ENCODE data around the gene SF3B2.

The SF3B2 gene

GRCh38 chr11:66026017-66026529 lies 26.1 kb upstream of the SF3B2 start, which contains the start of gene CATSPER1:
Gene CATSPER1, minus strand, starts transcription at chr11:66026479. Its CDS starts 100 bp downstream, at chr11:66026379.
- in situ Hi-C loops (cut with MboI; ENCODE audit: low sequenced_read_pairs) = no loop called here
- no peak within 1 kb of the TSS for H3K4me3 ChIP-seq

DNA sequence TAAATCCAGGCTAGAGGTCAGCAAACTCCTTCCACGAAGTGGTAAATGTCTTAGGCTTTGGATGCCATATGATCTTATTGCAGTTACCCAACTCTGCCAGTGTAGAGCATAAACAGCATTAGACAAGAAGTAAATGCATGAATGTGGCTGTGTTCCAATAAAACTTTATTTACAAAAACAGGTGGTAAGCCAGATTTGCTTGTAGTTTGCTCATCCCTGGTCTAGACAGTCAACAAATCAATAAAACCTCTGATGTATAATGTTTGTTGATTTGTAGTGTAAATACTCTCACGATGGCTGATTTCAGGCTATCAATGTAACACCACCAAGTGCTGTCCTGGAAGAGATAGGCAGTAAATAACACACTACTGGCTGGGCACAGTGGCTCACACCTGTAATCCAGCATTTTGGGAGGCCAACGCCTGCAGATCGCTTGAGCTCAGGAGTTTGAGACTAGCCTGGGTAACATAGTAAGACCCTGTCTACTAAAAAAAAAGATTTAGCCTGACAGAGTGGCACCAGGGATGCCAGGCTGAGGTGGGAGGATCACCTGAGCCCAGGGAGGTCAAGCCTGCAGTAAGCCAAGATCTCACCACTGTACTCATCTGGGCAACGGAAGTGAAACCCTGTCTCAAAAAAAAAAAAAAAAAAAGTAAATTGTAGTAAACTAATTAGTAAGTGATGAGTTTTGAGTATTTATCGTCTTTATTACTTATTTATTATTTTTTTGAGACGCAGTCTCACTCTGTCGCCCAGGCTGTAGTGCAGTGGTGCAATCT lies 19.0 kb upstream of the SF3B2 start:
- DNase-seq (ENCODE audit: low spot score in 2 of 2) = no peak

More at GRCh38 chr11:66026017-66026529, 26.1 kb upstream of the SF3B2 start, which contains the start of gene CATSPER1:
- DNase-seq (ENCODE audit: low spot score in 2 of 2) = no peak
- Histone ChIP-seq H3K27me3 (ENCODE audit: low read depth) (no peaks in the 10 kb centered on the region; the same call in 1 of the 2 replicates), H3K9me3 (no peaks in the 10 kb centered on the region), H3K4me1 (peaks cover 4% of the 10 kb centered on the region; the same call in 1 of the 2 replicates), H3K36me3 (replicated peaks) (no peaks in the 10 kb centered on the region)

DNA sequence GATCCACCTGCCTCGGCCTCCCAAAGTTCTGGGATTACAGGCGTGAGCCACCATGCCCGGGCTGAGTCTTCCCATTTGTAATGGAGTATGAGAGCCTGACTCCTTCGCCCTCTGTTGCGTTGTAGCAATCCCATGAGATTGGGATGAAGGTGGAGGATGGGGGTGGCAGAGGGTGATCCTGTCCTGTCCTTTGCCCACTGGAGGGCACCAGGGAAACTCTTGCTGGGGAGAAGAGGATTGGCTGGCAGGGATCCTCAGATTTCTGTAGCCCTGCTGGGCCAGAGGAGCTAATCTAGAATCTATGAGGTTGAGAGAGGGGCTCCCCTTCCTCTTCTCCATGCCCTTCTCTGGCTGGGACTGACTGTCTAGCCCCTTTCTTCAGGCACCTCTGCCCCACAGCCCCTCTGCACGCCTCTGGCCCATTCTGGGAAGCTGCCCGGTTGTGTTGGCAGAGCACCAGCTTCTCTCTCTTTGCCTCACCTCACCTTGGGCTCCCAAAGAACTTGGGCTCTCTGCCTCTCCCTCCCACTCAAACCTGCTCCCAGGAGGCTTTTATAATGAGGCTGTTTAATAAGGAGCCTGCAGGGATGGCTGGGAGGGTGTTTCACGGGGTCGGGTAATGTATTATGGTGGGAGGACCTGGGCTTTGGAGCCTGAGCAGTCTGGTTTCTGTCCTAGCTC lies 16.4 kb upstream of the SF3B2 start:
- no peaks in the 10 kb centered on the region for H3K4me1 ChIP-seq
- in situ Hi-C loops (cut with MboI; ENCODE audit: low sequenced_read_pairs) = no loop called here
- no peaks in the 10 kb centered on the region for H3K36me3 ChIP-seq (replicated peaks)
- H3K27me3 ChIP-seq (ENCODE audit: low read depth) = no peaks in the 10 kb centered on the region
- DNase-seq (ENCODE audit: low spot score in 2 of 2) = no peak
- no peak overlapping the region for H3K4me3 ChIP-seq
- H3K9me3 ChIP-seq = peaks cover 3% of the 10 kb centered on the region; the same call in 1 of the 2 replicates

More for the DNA sequence above, 19.0 kb upstream of the SF3B2 start:
- Histone ChIP-seq H3K4me3 (no peak overlapping the region), H3K4me1 (no peaks in the 10 kb centered on the region), H3K27me3 (ENCODE audit: low read depth) (no peaks in the 10 kb centered on the region; the same call in 1 of the 2 replicates), H3K36me3 (replicated peaks) (no peaks in the 10 kb centered on the region), H3K9me3 (peaks cover 3% of the 10 kb centered on the region; the same call in 1 of the 2 replicates)
- in situ Hi-C loops (cut with MboI; ENCODE audit: low sequenced_read_pairs) = no loop called here

- Histone ChIP-seq H3K4me3 (no peak overlapping the region), H3K4me1 (no peaks in the 10 kb centered on the region), H3K9me3 (peaks cover 3% of the 10 kb centered on the region; the same call in 1 of the 2 replicates), H3K36me3 (replicated peaks) (no peaks in the 10 kb centered on the region), H3K27me3 (ENCODE audit: low read depth) (no peaks in the 10 kb centered on the region)
- in situ Hi-C loops (cut with MboI; ENCODE audit: low sequenced_read_pairs) = no loop called here
- DNase-seq (ENCODE audit: low spot score in 2 of 2) = no peak
Measured at GRCh38 chr11:66036334-66036710, 15.8 kb upstream of the SF3B2 start.

GRCh38 chr11:66037327-66037726 lies 14.8 kb upstream of the SF3B2 start:
- Histone ChIP-seq H3K4me1 (no peaks in the 10 kb centered on the region), H3K36me3 (replicated peaks) (no peaks in the 10 kb centered on the region), H3K9me3 (peaks cover 3% of the 10 kb centered on the region; the same call in 1 of the 2 replicates), H3K4me3 (no peak overlapping the region), H3K27me3 (ENCODE audit: low read depth) (no peaks in the 10 kb centered on the region)
- DNase-seq (ENCODE audit: low spot score in 2 of 2) = no peak
- in situ Hi-C loops (cut with MboI; ENCODE audit: low sequenced_read_pairs) = no loop called here

GRCh38 chr11:66039765-66040164 lies 12.4 kb upstream of the SF3B2 start:
- DNase-seq (ENCODE audit: low spot score in 2 of 2) = no peak
- H3K4me3 ChIP-seq = no peak overlapping the region
- peaks cover 3% of the 10 kb centered on the region; the same call in 1 of the 2 replicates for H3K9me3 ChIP-seq
- in situ Hi-C loops (cut with MboI; ENCODE audit: low sequenced_read_pairs) = no loop called here
- H3K4me1 ChIP-seq = peaks cover 2% of the 10 kb centered on the region; the same call in 1 of the 2 replicates
- no peaks in the 10 kb centered on the region for H3K36me3 ChIP-seq (replicated peaks)
- H3K27me3 ChIP-seq (ENCODE audit: low read depth) = no peaks in the 10 kb centered on the region

DNA sequence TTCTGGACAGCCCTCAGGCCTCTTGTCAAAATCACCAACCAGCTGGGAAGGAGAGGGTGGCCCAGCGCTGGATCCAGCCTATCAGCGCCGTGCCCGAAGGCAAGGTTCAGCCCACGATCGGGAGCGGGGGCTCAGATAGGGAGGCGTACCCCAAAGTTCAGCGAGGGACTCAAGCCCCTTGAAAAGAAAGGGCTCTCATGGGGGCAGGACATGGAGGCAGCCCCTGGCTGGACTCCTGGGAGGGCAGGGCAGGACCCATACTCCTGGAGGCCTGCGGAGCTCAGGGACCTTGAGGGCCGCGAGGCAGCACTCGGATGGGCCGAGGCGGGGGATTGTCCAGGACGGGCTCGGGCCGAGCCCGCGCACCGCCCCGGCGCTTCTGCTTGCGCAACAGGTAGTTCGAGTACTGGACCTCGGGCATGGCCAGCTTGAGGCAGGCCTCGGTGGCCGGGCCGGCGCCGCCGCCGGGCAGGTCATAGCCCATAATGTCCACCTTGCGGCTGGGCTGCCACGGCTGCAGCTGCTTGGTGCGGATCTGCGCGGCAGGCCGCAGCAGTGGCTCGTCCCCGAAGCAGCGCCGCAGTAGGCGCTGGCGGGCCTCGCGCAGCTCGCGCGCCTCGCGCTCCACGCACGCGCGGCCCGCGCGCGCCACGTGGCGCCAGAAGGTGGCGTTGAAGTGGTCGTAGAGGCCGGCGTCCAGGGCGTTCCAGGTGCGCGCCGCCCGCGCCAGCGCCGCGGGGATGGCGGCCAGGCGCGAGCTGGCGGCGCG lies 9.8 kb upstream of the SF3B2 start:
- no peak overlapping the region for H3K4me3 ChIP-seq
- peaks cover 3% of the 10 kb centered on the region; the same call in 1 of the 2 replicates for H3K4me1 ChIP-seq
- in situ Hi-C loops (cut with MboI; ENCODE audit: low sequenced_read_pairs) = no loop called here
- H3K36me3 ChIP-seq (replicated peaks) = no peaks in the 10 kb centered on the region
- H3K9me3 ChIP-seq = peaks cover 2% of the 10 kb centered on the region; the same call in 1 of the 2 replicates
- DNase-seq (ENCODE audit: low spot score in 2 of 2) = no peak
- no peaks in the 10 kb centered on the region for H3K27me3 ChIP-seq (ENCODE audit: low read depth)

DNA sequence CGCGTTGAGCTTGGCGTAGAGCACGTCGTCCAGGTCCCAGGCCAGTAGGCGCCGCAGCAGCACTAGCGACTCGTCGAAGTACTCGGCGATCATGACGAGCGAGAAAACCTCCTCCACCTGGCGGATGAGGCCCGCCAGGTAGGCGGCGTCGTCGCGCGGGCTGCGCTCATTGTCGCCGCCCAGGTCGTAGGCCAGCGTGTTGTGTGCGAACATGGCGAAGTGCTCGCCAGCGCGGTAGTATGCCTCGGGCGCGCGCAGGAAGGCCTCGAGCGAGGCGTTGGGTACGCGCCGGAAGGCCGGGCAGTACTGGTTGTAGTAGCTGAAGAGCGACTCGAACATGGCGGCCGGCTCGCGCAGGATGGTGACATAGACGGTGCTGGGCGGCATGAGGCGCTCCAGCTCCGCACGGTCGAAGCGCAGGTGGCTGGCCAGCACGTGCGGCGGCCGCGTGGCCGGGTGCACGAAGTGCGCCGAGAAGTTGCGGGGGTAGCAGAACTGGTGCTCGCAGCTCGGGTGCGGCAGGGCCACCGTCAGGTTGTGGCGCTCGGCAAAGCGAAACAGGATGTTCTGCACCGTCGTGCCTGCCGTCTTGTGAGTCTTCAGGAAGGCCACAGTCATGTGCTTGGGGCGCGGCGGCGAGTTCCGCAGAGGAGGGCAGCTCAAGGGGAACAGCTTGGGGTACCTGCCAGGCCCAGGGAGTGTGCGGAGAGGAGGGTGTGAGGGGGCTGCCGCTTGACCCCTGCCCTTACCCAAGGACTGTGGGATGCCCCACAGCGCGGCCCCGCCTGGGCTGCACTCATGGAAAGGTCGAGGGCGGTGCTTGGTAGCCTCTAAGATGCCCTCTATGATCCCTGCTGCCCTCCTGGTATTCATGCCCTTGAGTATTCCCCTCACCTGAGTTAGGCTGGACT lies 8.9 kb upstream of the SF3B2 start:
- DNase-seq (ENCODE audit: low spot score in 2 of 2) = no peak
- Histone ChIP-seq H3K27me3 (ENCODE audit: low read depth) (no peaks in the 10 kb centered on the region), H3K4me3 (no peak overlapping the region), H3K36me3 (replicated peaks) (no peaks in the 10 kb centered on the region), H3K9me3 (no peaks in the 10 kb centered on the region), H3K4me1 (peaks cover 3% of the 10 kb centered on the region; the same call in 1 of the 2 replicates)
- in situ Hi-C loops (cut with MboI; ENCODE audit: low sequenced_read_pairs) = no loop called here

DNA sequence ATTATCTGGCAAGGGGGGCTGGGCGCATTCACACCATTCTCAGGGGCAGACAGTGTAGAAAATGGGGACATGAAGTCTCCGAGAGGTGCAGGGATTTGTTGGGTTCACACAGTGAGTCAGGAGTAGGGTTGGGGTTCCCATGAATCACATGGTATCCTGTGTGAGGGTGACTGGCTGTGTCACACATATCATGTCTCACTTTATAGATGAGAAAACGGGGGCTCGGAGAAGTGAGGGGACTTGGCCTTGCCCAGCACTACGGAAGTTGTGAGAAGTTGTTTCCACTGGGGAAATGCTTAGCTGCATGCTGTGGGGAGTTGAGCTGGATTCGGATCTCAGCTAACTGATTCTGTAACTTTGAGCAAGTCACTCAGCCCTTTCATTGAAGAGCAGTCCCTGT lies 7.4 kb upstream of the SF3B2 start:
- Histone ChIP-seq H3K9me3 (no peaks in the 10 kb centered on the region), H3K4me3 (no peak overlapping the region), H3K4me1 (peaks cover 3% of the 10 kb centered on the region; the same call in 1 of the 2 replicates), H3K36me3 (replicated peaks) (no peaks in the 10 kb centered on the region), H3K27me3 (ENCODE audit: low read depth) (no peaks in the 10 kb centered on the region)
- in situ Hi-C loops (cut with MboI; ENCODE audit: low sequenced_read_pairs) = no loop called here
- no peak for DNase-seq (ENCODE audit: low spot score in 2 of 2)

- no peaks in the 10 kb centered on the region for H3K27me3 ChIP-seq (ENCODE audit: low read depth)
- 0 out of 2 replicates have a peak overlapping the region, but pooled peaks have one; percentile 5 for H3K4me3 ChIP-seq
- H3K36me3 ChIP-seq (replicated peaks) = no peaks in the 10 kb centered on the region
- peak; percentile 81 to 92 for DNase-seq (ENCODE audit: low spot score in 2 of 2)
- H3K4me1 ChIP-seq = peaks cover 3% of the 10 kb centered on the region; the same call in 1 of the 2 replicates
- no peaks in the 10 kb centered on the region for H3K9me3 ChIP-seq
- in situ Hi-C loops (cut with MboI; ENCODE audit: low sequenced_read_pairs) = no loop called here
Measured at GRCh38 chr11:66045177-66045639, 7.0 kb upstream of the SF3B2 start.

GRCh38 chr11:66046901-66047300 lies 5.3 kb upstream of the SF3B2 start:
- Histone ChIP-seq H3K4me1 (peaks cover 12% of the 10 kb centered on the region), H3K9me3 (no peaks in the 10 kb centered on the region), H3K27me3 (ENCODE audit: low read depth) (no peaks in the 10 kb centered on the region), H3K36me3 (replicated peaks) (no peaks in the 10 kb centered on the region), H3K4me3 (no peak overlapping the region)
- in situ Hi-C loops (cut with MboI; ENCODE audit: low sequenced_read_pairs) = no loop called here
- DNase-seq (ENCODE audit: low spot score in 2 of 2) = no peak

DNA sequence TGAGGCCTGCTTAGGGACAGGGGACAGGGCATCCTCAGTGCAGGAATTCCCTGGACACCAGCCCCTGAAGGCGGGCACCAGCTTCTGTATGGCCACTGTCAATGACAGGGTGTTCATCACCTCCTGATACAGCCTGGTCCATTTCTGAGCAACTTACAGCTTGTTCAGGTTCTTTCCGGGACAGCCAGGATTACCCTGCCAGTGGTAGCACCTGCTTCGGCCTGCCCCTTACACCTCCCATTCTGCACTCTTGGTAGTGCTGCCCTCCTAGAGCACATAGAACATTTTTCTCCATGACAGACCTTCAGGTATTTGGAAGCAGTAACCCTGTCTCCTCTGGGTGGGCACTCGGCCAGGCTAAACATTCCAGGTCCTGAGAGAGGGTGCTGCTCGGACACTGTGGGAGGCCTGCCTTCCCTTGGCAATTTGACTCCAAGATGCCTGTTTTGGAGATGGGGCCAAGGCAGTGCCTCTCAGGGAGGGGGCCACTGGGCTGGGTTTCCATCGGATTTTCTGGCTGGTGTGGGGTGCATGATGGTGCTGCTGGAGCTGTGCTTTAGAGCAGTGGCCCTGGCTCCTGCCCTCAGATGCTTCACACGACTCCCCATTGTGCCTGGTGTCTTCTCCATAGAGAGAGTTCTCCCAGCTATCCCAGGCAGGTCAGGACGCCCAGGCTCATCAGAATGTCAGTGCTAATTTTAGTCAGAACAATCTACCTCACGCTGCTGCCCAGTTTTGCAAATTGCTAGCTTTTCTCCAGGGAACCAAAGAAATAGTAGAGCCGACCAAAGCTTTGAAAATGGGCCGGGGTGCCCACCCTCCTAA lies 4.4 kb upstream of the SF3B2 start:
- Histone ChIP-seq H3K4me3 (no peak overlapping the region), H3K36me3 (replicated peaks) (peaks cover 5% of the 10 kb centered on the region)
- DNase-seq (ENCODE audit: low spot score in 2 of 2) = no peak

More for the DNA sequence above, 4.4 kb upstream of the SF3B2 start:
- H3K9me3 ChIP-seq = no peaks in the 10 kb centered on the region; the same call in 1 of the 2 replicates
- in situ Hi-C loops (cut with MboI; ENCODE audit: low sequenced_read_pairs) = no loop called here
- H3K4me1 ChIP-seq = peaks cover 12% of the 10 kb centered on the region
- no peaks in the 10 kb centered on the region for H3K27me3 ChIP-seq (ENCODE audit: low read depth)
